ENCODE measurements around the gene FAM174B. TPM values are rescaled to one million over a fixed set of nuclear protein-coding genes. Genes with fewer than 3 reads are reported as not detected.

FAM174B gene
- total RNA-seq, 2 donors from 2014 or later = 25.2 to 25.7 TPM

GRCh38 chr15:92676561-92676960, 21.0 kb upstream of the FAM174B start:
- Histone ChIP-seq H3K27ac (no peak overlapping the region), H3K9ac (ENCODE audit: low read depth in 2 of 2, low read length in 2 of 2) (no peak overlapping the region), H3K4me1 (no peaks in the 10 kb centered on the region), H3K27me3 (no peaks in the 10 kb centered on the region), H3K9me3 (no peaks in the 10 kb centered on the region), H3K4me3 (no peak overlapping the region), H3K36me3 (no peaks in the 10 kb centered on the region)
- no peak for TF ChIP-seq CTCF (IDR thresholded peaks at IDR 0.05)
- intact Hi-C loops (cut with DNase I) = no loop called here
- no peak for DNase-seq

- TF ChIP-seq CTCF (IDR thresholded peaks at IDR 0.05) = no peak
- no peak overlapping the region for H3K9ac ChIP-seq (ENCODE audit: low read depth in 2 of 2, low read length in 2 of 2)
- intact Hi-C loops (cut with DNase I) = no loop called here
Observed at GRCh38 chr15:92675485-92675884, 19.9 kb upstream of the FAM174B start.

GRCh38 chr15:92674347-92674746, 18.8 kb upstream of the FAM174B start:
- no peak for TF ChIP-seq CTCF (IDR thresholded peaks at IDR 0.05)
- H3K36me3 ChIP-seq = no peaks in the 10 kb centered on the region
- intact Hi-C loops (cut with DNase I) = no loop called here
- H3K9me3 ChIP-seq = no peaks in the 10 kb centered on the region
- H3K9ac ChIP-seq (ENCODE audit: low read depth in 2 of 2, low read length in 2 of 2) = no peak overlapping the region
- no peak for DNase-seq
- H3K4me1 ChIP-seq = no peaks in the 10 kb centered on the region
- no peak overlapping the region for H3K4me3 ChIP-seq
- no peak overlapping the region for H3K27ac ChIP-seq
- no peaks in the 10 kb centered on the region for H3K27me3 ChIP-seq

More at GRCh38 chr15:92675485-92675884, 19.9 kb upstream of the FAM174B start:
- DNase-seq = no peak
- Histone ChIP-seq H3K27ac (no peak overlapping the region), H3K9me3 (no peaks in the 10 kb centered on the region), H3K4me1 (no peaks in the 10 kb centered on the region), H3K36me3 (no peaks in the 10 kb centered on the region), H3K27me3 (no peaks in the 10 kb centered on the region), H3K4me3 (no peak overlapping the region)

GRCh38 chr15:92672102-92672501, 16.5 kb upstream of the FAM174B start:
- Histone ChIP-seq H3K9ac (ENCODE audit: low read depth in 2 of 2, low read length in 2 of 2) (no peak overlapping the region), H3K9me3 (no peaks in the 10 kb centered on the region), H3K4me1 (peaks cover 2% of the 10 kb centered on the region), H3K27me3 (no peaks in the 10 kb centered on the region), H3K27ac (no peak overlapping the region), H3K36me3 (no peaks in the 10 kb centered on the region), H3K4me3 (no peak overlapping the region)
- intact Hi-C loops (cut with DNase I) = no loop called here
- DNase-seq = no peak
- TF ChIP-seq CTCF (IDR thresholded peaks at IDR 0.05) = no peak

- DNase-seq = no peak
- Histone ChIP-seq H3K27ac (no peak overlapping the region), H3K4me1 (peaks cover 4% of the 10 kb centered on the region), H3K36me3 (no peaks in the 10 kb centered on the region), H3K9me3 (no peaks in the 10 kb centered on the region), H3K4me3 (no peak overlapping the region), H3K9ac (ENCODE audit: low read depth in 2 of 2, low read length in 2 of 2) (no peak overlapping the region), H3K27me3 (no peaks in the 10 kb centered on the region)
- intact Hi-C loops (cut with DNase I) = no loop called here
- TF ChIP-seq CTCF (IDR thresholded peaks at IDR 0.05) = no peak
Observed at GRCh38 chr15:92671406-92671805, 15.8 kb upstream of the FAM174B start.

- no peak for TF ChIP-seq CTCF (IDR thresholded peaks at IDR 0.05)
- no peaks in the 10 kb centered on the region for H3K27me3 ChIP-seq
- H3K4me3 ChIP-seq = no peak overlapping the region
- no peak overlapping the region for H3K9ac ChIP-seq (ENCODE audit: low read depth in 2 of 2, low read length in 2 of 2)
- no peak for DNase-seq
- no peaks in the 10 kb centered on the region for H3K36me3 ChIP-seq
- intact Hi-C loops (cut with DNase I) = no loop called here
- no peak overlapping the region for H3K27ac ChIP-seq
- no peaks in the 10 kb centered on the region for H3K9me3 ChIP-seq
- H3K4me1 ChIP-seq = peaks cover 4% of the 10 kb centered on the region
Observed at GRCh38 chr15:92670621-92671020, 15.0 kb upstream of the FAM174B start.
